HL-60 (cell line): ENCODE measurements around the gene PKD1.

Experiments used
- DNase-seq, 2 experiments: peaks; one replicate each; pipeline ENCODE4 v3.0.0-alpha.2; 2010 to 2020; ENCODE audit warnings: low read depth in 1 of 2, low spot score in 1 of 2
- H3K27ac ChIP-seq: fragments of 250-450 bp; sonication (Bioruptor Pico); replicated peaks from 2 replicates; pipeline ENCODE4 v1.5.1; 2020; ENCODE audit warnings: mild to moderate bottlenecking, moderate library complexity
- H3K27me3 ChIP-seq: fragments of 250-450 bp; sonication (Bioruptor Pico); 2 replicates; pipeline ENCODE4 v1.5.1; 2021; ENCODE audit warnings: mild to moderate bottlenecking, moderate library complexity; ENCODE audit not compliant: insufficient read depth, poor library complexity, severe bottlenecking
- H3K4me3 ChIP-seq: replicated peaks from 2 replicates; pipeline ENCODE4 v1.5.1; 2011; ENCODE audit warnings: mild to moderate bottlenecking, control low read depth, low read length; ENCODE audit not compliant: insufficient read depth
- CTCF ChIP-seq: IDR thresholded peaks from one replicate; pipeline ENCODE4 v1.5.1; 2011; ENCODE audit warnings: low read length, control low read depth, inconsistent platforms; ENCODE audit not compliant: insufficient read depth
- GABPA ChIP-seq: IDR thresholded peaks from 2 replicates; pipeline ENCODE4 v1.6.1; 2012; ENCODE audit warnings: low read depth
- POLR2AphosphoS5 ChIP-seq: IDR thresholded peaks from 2 replicates; pipeline ENCODE4 v1.6.1; 2012; ENCODE audit warnings: low read depth
- SPI1 ChIP-seq: IDR thresholded peaks from 2 replicates; pipeline ENCODE4 v1.6.1; 2012; ENCODE audit warnings: low read depth, mild to moderate bottlenecking, borderline replicate concordance
- TF ChIP-seq, protein P1 (sequence below): IDR thresholded peaks from 2 replicates; pipeline ENCODE4 v1.6.1; 2012; ENCODE audit warnings: low read depth; ENCODE audit not compliant: insufficient replicate concordance

The PKD1 gene

GRCh38 chr16:2066139-2066538 lies 69.6 kb downstream of the PKD1 start:
- TF ChIP-seq POLR2AphosphoS5 = no peak
- no peak for TF ChIP-seq CTCF
- TF ChIP-seq, protein P1, sequence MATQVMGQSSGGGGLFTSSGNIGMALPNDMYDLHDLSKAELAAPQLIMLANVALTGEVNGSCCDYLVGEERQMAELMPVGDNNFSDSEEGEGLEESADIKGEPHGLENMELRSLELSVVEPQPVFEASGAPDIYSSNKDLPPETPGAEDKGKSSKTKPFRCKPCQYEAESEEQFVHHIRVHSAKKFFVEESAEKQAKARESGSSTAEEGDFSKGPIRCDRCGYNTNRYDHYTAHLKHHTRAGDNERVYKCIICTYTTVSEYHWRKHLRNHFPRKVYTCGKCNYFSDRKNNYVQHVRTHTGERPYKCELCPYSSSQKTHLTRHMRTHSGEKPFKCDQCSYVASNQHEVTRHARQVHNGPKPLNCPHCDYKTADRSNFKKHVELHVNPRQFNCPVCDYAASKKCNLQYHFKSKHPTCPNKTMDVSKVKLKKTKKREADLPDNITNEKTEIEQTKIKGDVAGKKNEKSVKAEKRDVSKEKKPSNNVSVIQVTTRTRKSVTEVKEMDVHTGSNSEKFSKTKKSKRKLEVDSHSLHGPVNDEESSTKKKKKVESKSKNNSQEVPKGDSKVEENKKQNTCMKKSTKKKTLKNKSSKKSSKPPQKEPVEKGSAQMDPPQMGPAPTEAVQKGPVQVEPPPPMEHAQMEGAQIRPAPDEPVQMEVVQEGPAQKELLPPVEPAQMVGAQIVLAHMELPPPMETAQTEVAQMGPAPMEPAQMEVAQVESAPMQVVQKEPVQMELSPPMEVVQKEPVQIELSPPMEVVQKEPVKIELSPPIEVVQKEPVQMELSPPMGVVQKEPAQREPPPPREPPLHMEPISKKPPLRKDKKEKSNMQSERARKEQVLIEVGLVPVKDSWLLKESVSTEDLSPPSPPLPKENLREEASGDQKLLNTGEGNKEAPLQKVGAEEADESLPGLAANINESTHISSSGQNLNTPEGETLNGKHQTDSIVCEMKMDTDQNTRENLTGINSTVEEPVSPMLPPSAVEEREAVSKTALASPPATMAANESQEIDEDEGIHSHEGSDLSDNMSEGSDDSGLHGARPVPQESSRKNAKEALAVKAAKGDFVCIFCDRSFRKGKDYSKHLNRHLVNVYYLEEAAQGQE = no peak
- no peak for TF ChIP-seq SPI1
- no peak for TF ChIP-seq GABPA
- DNase-seq = no peak
- Histone ChIP-seq H3K4me3 (no peak overlapping the region), H3K27ac (no peak overlapping the region), H3K27me3 (no peaks in the 10 kb centered on the region)

GRCh38 chr16:2064368-2064945 lies 71.2 kb downstream of the PKD1 start:
- no peak for DNase-seq
- Histone ChIP-seq H3K27ac (no peak overlapping the region), H3K27me3 (no peaks in the 10 kb centered on the region), H3K4me3 (no peak overlapping the region)
- no peak for TF ChIP-seq POLR2AphosphoS5
- no peak for TF ChIP-seq CTCF
- TF ChIP-seq, protein P1 = no peak
- no peak for TF ChIP-seq GABPA
- TF ChIP-seq SPI1 = no peak

- DNase-seq = no peak
- no peak overlapping the region for H3K27ac ChIP-seq
- no peaks in the 10 kb centered on the region for H3K27me3 ChIP-seq
- no peak for TF ChIP-seq POLR2AphosphoS5
- H3K4me3 ChIP-seq = no peak overlapping the region
Measured at GRCh38 chr16:2063861-2064260, 71.8 kb downstream of the PKD1 start.

GRCh38 chr16:2062801-2063200 lies 72.9 kb downstream of the PKD1 start:
- Histone ChIP-seq H3K27ac (no peak overlapping the region), H3K4me3 (no peak overlapping the region), H3K27me3 (no peaks in the 10 kb centered on the region)
- TF ChIP-seq, protein P1 = no peak
- TF ChIP-seq CTCF (no peak), SPI1 (no peak), GABPA (no peak), POLR2AphosphoS5 (no peak)
- DNase-seq = no peak
